Jurkat, Clone E6-1 (cell line): ENCODE results near the gene HOXD9.

Experiments
- DNase-seq: peaks from one replicate; pipeline ENCODE4 v3.0.0-alpha.2; 2011; ENCODE audit warnings: low read depth, low spot score
- H3K4me3 ChIP-seq: 2 replicates; pipeline ENCODE4 v1.5.1; 2011; ENCODE audit warnings: mild to moderate bottlenecking, low read length, control low read depth, moderate library complexity

Gene HOXD9

GRCh38 chr2:176096243-176096985 lies 26.1 kb upstream of the HOXD9 start:
- H3K4me3 ChIP-seq = peak overlapping the region; percentile 62
- DNase-seq = peak; percentile 28

- H3K4me3 ChIP-seq = peak overlapping the region; percentile 62
Measured at GRCh38 chr2:176096986-176097819, 25.3 kb upstream of the HOXD9 start.

GRCh38 chr2:176097820-176098365 lies 24.6 kb upstream of the HOXD9 start:
- no peak for DNase-seq
- H3K4me3 ChIP-seq = peak overlapping the region; percentile 62

More at GRCh38 chr2:176096986-176097819, 25.3 kb upstream of the HOXD9 start:
- peak; percentile 69 for DNase-seq

GRCh38 chr2:176098366-176099158 lies 24.0 kb upstream of the HOXD9 start:
- DNase-seq = no peak
- no peak overlapping the region for H3K4me3 ChIP-seq

GRCh38 chr2:176099159-176099727 lies 23.3 kb upstream of the HOXD9 start:
- H3K4me3 ChIP-seq = no peak overlapping the region
- no peak for DNase-seq

- H3K4me3 ChIP-seq = no peak within 1 kb of the TSS
Measured at GRCh38 chr2:176099728-176100546, 22.6 kb upstream of the HOXD9 start, which contains the start of gene HOXD12. Gene HOXD12, plus strand, starts transcription at chr2:176099795. Its CDS starts 7 bp downstream, at chr2:176099802.

GRCh38 chr2:176100547-176101140 lies 21.9 kb upstream of the HOXD9 start:
- DNase-seq = no peak
- no peak overlapping the region for H3K4me3 ChIP-seq

More at GRCh38 chr2:176099728-176100546, 22.6 kb upstream of the HOXD9 start, which contains the start of gene HOXD12:
- no peak for DNase-seq

GRCh38 chr2:176101216-176101830 lies 21.2 kb upstream of the HOXD9 start:
- DNase-seq = no peak
- H3K4me3 ChIP-seq = no peak overlapping the region

GRCh38 chr2:176101842-176102241 lies 20.7 kb upstream of the HOXD9 start:
- no peak for DNase-seq
- no peak overlapping the region for H3K4me3 ChIP-seq

- H3K4me3 ChIP-seq = no peak overlapping the region
- DNase-seq = no peak
Measured at GRCh38 chr2:176102309-176102866, 20.1 kb upstream of the HOXD9 start.

GRCh38 chr2:176103194-176103593 lies 19.3 kb upstream of the HOXD9 start:
- no peak for DNase-seq
- no peak overlapping the region for H3K4me3 ChIP-seq

GRCh38 chr2:176103742-176104315 lies 18.7 kb upstream of the HOXD9 start:
- no peak overlapping the region for H3K4me3 ChIP-seq
- DNase-seq = no peak

- no peak overlapping the region for H3K4me3 ChIP-seq
- DNase-seq = no peak
Measured at GRCh38 chr2:176104316-176105077, 18.0 kb upstream of the HOXD9 start.

- H3K4me3 ChIP-seq = no peak overlapping the region
Measured at GRCh38 chr2:176105078-176105729, 17.3 kb upstream of the HOXD9 start.

More at GRCh38 chr2:176105078-176105729, 17.3 kb upstream of the HOXD9 start:
- DNase-seq = no peak
